SH-SY5Y (cell line): Measurements from ENCODE around the gene IRF8.

Source experiments
- GATA2 ChIP-seq: IDR thresholded peaks from 2 replicates; pipeline ENCODE4 v1.6.1; 2011; ENCODE audit warnings: mild to moderate bottlenecking, low read depth, low read length
- GATA3 ChIP-seq: IDR thresholded peaks from 2 replicates; pipeline ENCODE4 v1.6.1; 2011; ENCODE audit warnings: low read depth, mild to moderate bottlenecking, low read length, moderate library complexity

DNA sequence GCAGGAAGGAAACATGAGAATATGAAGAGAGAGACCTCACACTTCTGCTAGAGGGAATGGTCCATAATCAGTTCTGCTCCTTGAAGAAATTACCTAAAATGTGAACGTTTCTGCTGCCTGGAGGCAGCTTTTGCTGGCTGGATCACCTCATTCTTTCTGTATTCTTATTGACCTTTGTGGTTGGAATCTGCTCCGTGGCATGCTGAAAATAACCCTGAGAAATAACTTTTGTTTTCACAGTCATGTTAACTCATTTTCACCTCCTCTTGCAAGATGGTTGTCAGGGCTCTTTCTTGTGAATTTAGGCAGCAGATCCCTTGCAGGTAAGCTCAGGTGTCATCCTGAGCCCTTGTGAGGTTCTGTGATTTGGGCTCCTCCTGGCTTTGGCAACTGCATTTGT lies 70.2 kb downstream of the IRF8 start:
- TF ChIP-seq GATA2: no peak
- TF ChIP-seq GATA3: no peak
